HL-60 (cell line): Measurements from ENCODE around the gene HIPK2.

Source experiments
- CTCF ChIP-seq: IDR thresholded peaks from one replicate; pipeline ENCODE4 v1.5.1; 2011; ENCODE audit warnings: low read length, control low read depth, inconsistent platforms; ENCODE audit not compliant: insufficient read depth
- POLR2AphosphoS5 ChIP-seq: IDR thresholded peaks from 2 replicates; pipeline ENCODE4 v1.6.1; 2012; ENCODE audit warnings: low read depth
- REST ChIP-seq: IDR thresholded peaks from 2 replicates; pipeline ENCODE4 v1.6.1; 2012; ENCODE audit warnings: low read depth; ENCODE audit not compliant: insufficient replicate concordance
- SPI1 ChIP-seq: IDR thresholded peaks from 2 replicates; pipeline ENCODE4 v1.6.1; 2012; ENCODE audit warnings: low read depth, mild to moderate bottlenecking, borderline replicate concordance

- no peak for TF ChIP-seq CTCF
- no peak for TF ChIP-seq POLR2AphosphoS5
- no peak for TF ChIP-seq REST
- TF ChIP-seq SPI1, result no peak
These were observed 67.8 kb downstream of the HIPK2 start for GRCh38 chr7:139710036-139710435.
